ENCODE data around the gene ZNF236.

GRCh38 chr18:76896677-76897076 is 74.3 kb downstream of the ZNF236 start:
- no peak for TF ChIP-seq CTCF (IDR thresholded peaks at IDR 0.05; ENCODE audit: insufficient read depth, low read depth, low read length)
- no peak for TF ChIP-seq EZH2 (IDR thresholded peaks at IDR 0.05; ENCODE audit: insufficient read depth, low read length)
